K562 (cell line): ENCODE measurements around the gene SRGAP3.

Experiments
- CCAR2 ChIP-seq: fragments of 200-400 bp; formaldehyde crosslinking; IDR thresholded peaks from 2 replicates; pipeline ENCODE4 v1.6.1; 2017; ENCODE audit warnings: mild to moderate bottlenecking, low read depth, low read length
- CTCF ChIP-seq, 3 experiments: IDR thresholded peaks in 2 of 3; conservative IDR thresholded peaks in 1 of 3; 2 replicates each; pipeline ENCODE4 v1.5.1; 2011 to 2012; ENCODE audit warnings: low read length in 3 of 3, mild to moderate bottlenecking in 3 of 3, control low read depth in 2 of 3, improper control_type of control experiment in 1 of 3, inconsistent platforms in 1 of 3, low read depth in 1 of 3, mixed read lengths in 1 of 3, moderate library complexity in 1 of 3; ENCODE audit not compliant: insufficient read depth in 2 of 3
- DIDO1 ChIP-seq: fragments of 450-650 bp; IDR thresholded peaks from 2 replicates; pipeline ENCODE4 v1.6.1; 2016; ENCODE audit warnings: low read depth, missing biosample characterization, missing genetic modification characterization
- KDM1A ChIP-seq, 2 experiments: fragments of 450-650 bp; IDR thresholded peaks; 2 replicates each; pipeline ENCODE4 v1.6.1; 2016; ENCODE audit warnings: mild to moderate bottlenecking in 2 of 2
- SMC3 ChIP-seq: conservative IDR thresholded peaks from 2 replicates; pipeline ENCODE4 v1.6.1; 2011; ENCODE audit warnings: low read depth, low read length, improper control_type of control experiment; ENCODE audit not compliant: insufficient read depth
- YY1 ChIP-seq, 3 experiments: IDR thresholded peaks; 2 replicates each; pipeline ENCODE4 v1.6.1; 2011; ENCODE audit warnings: low read length in 2 of 3, mild to moderate bottlenecking in 2 of 3, moderate library complexity in 2 of 3, borderline replicate concordance in 1 of 3, control low read depth in 1 of 3, low read depth in 1 of 3; ENCODE audit not compliant: insufficient read depth in 3 of 3, insufficient replicate concordance in 2 of 3, control insufficient read depth in 1 of 3, insufficient read length in 1 of 3; ENCODE audit errors: extremely low read depth in 1 of 3
- ZNF175 ChIP-seq: fragments of 200-800 bp; sonication (Bioruptor generic); IDR thresholded peaks from 2 replicates; pipeline ENCODE4 v1.6.1; 2016; ENCODE audit warnings: low read depth, mild to moderate bottlenecking, missing genetic modification characterization, missing compliant biosample characterization
- ZNF384 ChIP-seq: IDR thresholded peaks from 2 replicates; pipeline ENCODE4 v1.6.1; 2012; ENCODE audit warnings: low read depth, low read length, improper control_type of control experiment
- ZZZ3 ChIP-seq: fragments of 450-650 bp; IDR thresholded peaks from 2 replicates; pipeline ENCODE4 v1.6.1; 2016; ENCODE audit warnings: antibody characterized with exemption, mild to moderate bottlenecking, moderate library complexity

GRCh38 chr3:9129365-9129764 is 120.1 kb downstream of the SRGAP3 start:
- TF ChIP-seq YY1 (IDR thresholded peaks at IDR 0.05; ENCODE audit: borderline replicate concordance in 1 of 3, control insufficient read depth in 1 of 3, extremely low read depth in 1 of 3, insufficient read depth in 3 of 3, insufficient read length in 1 of 3, insufficient replicate concordance in 2 of 3, low read depth in 1 of 3, low read length in 2 of 3) (no peak), ZNF175 (CRISPR knock-in tag) (no peak), DIDO1 (tag) (no peak), CTCF (IDR thresholded peaks at IDR 0.05 in 2 of 3, conservative IDR thresholded peaks at IDR 0.05 in 1 of 3; ENCODE audit: insufficient read depth in 2 of 3, low read depth in 1 of 3, low read length in 3 of 3) (no peak), CCAR2 (no peak), ZNF384 (no peak), SMC3 (no peak), ZZZ3 (no peak), KDM1A (IDR thresholded peaks at IDR 0.05) (no peak)
